GM21390 (cell line): ENCODE results near the gene ARID2.

Source experiments
- ATAC-seq: cut with Tn5 transposase; IDR thresholded peaks from one replicate; pipeline ENCODE4 v1.9.1; 2021; ENCODE audit not compliant: unreplicated experiment

ARID2 gene

GRCh38 chr12:45718306-45718705 is 11.2 kb upstream of the ARID2 start:
- ATAC-seq = no peak

DNA sequence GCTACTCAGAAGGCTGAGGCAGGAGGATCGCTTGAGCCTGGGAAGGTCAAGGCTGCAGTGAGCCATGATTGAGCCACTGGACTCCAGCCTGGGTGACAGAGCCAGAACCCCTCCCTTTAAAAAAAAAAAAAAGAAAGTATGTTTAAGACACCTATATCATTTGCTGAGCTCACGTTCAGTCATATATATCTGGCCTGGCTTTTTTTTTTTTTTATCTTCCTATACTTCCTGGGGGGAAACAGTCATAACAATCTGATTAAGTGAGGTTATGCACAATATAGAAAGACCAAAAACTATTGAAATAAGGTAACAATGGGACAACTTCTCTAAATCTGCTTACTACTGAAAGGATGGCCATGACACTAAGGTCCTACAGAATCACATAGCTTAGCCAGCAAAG is 9.4 kb upstream of the ARID2 start:
- no peak for ATAC-seq

GRCh38 chr12:45721369-45721768 is 8.1 kb upstream of the ARID2 start:
- no peak for ATAC-seq

DNA sequence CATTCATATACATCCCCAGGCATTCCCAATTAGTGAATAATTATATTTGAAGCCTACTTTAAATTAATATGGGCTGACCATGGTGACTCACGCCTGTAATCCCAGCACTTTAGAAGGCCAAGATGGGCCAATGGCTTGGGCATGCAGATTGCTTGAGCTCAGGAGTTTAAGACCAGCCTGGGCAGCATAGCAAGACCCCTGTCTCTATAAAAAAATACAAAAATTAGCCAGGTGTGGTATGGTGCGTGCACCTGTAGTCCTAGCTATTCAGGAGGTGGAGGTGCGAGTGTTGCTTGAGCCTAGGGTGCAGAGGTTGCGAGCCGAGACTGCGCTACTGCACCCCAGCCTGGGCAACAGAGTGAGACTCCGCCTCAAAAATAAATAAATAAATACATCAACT is 7.6 kb upstream of the ARID2 start:
- no peak for ATAC-seq

DNA sequence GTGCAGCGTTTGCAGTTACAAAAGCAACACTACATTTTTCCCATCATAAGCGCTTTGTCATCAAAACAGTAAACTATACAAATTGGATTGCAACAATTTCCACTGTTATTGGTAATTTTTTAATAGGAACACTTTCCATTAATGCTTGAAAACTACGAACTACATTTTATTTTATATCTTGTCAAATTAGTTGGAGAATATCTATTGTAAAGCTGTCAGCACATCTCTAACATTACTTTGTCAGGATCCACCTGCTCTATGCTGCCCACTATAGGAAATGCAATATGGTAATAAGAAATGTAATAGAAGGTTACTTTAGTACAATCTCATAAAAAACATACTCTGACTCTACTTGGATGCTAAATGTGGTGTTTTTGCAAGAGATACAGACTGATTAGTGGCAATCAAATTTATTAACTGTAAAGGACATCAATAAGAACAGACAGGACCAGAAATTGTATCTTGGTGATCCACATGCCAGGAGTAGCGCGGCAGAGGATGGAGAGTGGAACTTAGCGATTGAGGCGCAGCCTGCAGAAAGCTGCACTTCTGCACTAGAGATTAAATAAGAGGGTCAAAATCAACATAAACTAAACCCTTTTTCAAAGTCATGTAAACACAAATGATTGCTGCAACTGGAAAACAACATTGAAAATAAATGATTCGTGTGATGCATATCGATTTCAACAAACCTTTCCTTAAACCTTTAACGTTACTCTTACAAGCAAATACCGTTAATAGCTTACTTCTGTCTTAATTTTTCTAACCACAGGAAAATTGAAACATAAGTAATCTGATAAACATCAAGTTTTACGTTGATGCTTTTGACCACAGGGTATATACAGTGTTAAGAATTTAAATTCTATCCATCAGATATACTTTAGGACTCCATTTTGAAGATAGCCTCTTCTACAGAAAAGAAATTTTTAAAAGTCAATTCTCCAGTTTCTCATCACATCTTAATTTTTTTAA is 3.6 kb upstream of the ARID2 start:
- no peak for ATAC-seq

- ATAC-seq = no peak
Observed at GRCh38 chr12:45726603-45727300, 2.8 kb upstream of the ARID2 start.

- peak; percentile 52 for ATAC-seq
Observed at GRCh38 chr12:45727301-45727979, 2.1 kb upstream of the ARID2 start.

DNA sequence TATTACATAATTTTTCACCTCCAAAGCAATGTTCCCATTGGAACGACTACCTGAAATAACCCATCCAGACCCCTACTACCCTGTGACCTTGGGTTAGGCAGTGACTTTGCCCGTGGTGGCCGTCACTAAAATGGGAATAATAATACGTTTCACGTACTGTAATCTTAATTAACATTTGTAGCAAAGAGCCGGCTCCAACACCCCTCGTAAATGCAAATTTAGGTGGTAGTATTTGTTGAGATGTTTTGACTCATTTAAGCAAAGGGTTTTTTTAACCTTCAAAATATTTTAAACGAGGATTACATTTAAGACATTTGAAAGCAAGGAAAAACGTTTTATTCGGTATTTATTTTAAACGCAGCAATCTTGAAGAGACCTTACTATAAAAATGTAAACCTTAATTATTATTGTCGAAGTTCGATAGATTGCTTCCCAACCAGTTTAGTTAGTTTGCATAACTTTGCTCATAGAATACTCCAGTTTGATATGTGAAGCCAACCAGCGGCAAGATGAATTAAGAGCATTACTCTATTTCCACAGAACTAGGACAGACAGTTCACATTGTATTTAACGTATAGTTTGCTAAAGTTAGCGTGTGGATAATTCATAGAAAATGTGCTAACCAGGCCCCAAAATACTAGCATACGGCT is 1.4 kb upstream of the ARID2 start:
- peak; percentile 0 for ATAC-seq

DNA sequence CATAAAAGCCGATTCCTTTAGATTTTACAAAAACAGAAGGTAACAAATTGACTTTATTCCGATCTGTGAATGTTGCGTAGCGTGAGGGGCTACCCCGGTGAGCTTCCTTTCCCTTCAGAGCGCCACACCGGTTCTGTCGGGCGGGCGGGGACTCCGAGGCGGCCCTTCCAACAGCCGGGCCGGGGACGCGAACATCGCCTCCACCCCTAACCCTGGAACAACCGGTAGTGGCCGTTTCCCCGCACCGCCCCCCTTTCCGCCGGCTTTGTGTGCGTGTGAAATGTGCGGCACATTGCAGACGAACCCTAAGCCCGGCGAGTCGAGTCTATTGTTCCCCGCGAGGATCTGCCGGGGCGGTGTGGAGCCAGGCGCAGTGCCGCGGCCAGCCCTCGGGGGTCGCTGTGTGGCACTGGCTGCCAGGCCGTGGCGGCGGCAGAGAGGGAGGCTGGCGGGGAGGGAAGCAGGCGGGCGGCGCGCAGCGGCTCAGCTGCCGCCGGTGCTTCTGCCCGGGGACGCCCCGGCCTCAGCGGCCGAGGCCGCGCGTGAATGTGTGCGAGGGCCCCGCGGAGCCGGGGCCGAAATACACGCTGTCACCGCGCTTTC is 775 bp upstream of the ARID2 start:
- peak; percentile 53 for ATAC-seq

- no peak for ATAC-seq
Observed at GRCh38 chr12:45730084-45730347, 510 bp downstream of the ARID2 start.

GRCh38 chr12:45730348-45731189 is 1.1 kb downstream of the ARID2 start:
- no peak for ATAC-seq

GRCh38 chr12:45731190-45731775 is 1.8 kb downstream of the ARID2 start:
- ATAC-seq = no peak

DNA sequence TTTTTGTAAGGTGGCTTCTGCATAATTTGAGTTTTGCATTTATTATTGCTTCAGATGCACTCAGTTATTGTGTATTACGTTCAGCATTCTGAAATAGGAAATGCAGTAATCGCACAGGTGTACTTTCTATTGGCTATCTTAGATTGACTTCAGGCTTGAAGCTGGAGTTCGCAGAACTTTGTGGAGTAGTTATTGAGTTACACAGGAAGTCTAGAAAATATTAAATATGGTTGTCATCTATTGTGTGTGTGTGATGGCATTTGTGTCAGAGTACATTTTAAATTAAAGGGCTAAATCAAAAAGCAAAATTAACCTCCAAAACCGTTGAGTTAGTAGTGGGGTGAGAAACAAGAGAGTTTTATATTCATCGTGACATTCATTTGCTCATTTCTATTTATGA is 2.7 kb downstream of the ARID2 start:
- ATAC-seq = no peak

DNA sequence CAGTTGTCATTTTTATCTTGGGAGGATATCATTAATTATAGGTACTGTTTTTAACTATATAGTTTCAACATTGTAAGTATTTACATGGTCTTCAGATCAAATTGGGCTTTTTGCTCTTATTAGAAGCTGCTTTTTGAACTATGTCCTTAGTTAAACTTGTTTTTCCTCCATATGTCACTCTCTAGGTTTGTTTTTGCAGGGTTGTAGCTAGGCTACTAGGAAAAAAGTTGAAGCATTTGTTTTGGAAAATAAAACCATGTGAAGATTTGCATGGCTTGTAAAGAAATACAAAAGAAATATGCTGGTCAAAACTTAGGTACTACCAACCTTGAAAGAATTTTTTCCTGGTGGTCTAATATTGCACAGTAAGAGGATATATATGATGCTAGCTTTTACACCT is 3.4 kb downstream of the ARID2 start:
- ATAC-seq = no peak

DNA sequence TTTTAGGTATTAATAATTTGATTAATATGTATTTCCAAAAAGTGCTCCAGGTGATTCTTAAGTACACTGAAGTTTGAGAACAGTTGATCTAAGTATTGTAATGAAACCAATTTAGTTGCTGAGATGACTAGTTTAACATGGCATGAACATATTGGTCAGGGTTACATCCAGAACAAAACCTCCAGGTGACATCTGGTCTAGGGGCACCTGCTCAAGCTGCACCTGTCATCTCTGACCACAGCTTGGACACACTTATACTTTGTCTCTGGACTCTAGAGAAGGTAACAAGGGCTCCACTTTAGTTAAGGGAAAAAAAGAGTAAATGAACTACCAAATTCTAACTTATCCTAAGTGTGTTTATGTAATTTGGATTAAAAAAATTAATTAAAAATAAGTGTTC is 8.1 kb downstream of the ARID2 start:
- ATAC-seq = no peak

- ATAC-seq = no peak
Observed at GRCh38 chr12:45742590-45742989, 13.1 kb downstream of the ARID2 start.

GRCh38 chr12:45743247-45743646 is 13.7 kb downstream of the ARID2 start:
- no peak for ATAC-seq

DNA sequence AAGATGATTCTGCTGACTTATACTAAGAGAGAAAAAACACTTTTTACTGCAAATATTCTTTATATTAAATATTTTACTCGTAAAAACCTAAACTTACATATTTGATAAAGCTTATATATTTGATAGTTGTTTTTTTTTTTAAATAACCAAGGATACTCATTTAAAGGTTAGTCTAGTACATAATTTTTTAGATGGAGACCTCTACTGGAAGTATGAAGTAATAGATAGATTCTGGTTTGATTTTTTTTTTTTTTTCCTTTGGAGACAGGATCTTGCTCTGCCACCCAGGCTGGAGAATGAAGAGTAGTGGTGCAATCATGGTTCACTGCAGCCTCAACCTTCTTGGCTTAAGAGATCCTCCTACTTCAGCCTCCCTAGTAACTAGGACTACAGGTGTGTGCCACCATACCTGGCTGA is 16.4 kb downstream of the ARID2 start:
- no peak for ATAC-seq

DNA sequence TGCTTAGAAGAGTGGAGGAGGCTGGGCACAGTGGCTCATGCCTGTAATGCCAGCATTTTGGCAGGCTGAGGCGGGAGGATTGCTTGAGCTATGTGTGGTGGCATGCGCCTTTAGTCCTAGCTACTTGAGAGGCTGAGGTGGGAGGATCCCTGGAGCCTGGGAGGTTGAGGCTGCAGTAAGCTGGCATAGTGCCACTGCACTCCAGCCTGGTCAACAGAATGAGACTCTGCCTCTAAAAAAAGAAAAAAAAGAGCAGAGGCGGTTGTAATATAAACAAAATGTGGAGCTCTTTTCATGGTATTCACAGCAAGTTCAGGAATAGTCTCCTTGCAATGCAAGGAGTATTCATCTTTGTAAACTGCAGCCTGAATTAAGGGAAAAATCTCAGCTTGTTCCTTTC is 27.2 kb downstream of the ARID2 start:
- no peak for ATAC-seq

DNA sequence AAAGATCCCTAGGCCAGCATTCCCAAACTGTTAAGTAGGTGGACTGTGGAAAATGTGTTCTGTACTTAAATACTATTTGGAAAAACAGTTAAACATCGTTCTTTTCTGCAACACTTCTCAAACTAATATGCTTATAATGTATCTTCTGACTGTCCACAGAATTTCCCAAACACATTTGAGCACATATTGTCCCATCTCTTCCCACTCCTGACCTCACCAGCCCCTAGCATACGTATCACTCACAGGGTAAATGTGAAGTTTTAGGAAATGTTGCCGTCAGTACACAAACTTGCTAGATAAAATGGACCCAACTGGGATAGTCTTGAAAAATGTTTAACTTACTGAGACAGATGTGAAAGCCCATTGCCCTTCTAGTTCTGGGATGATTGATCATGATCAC is 27.7 kb downstream of the ARID2 start:
- no peak for ATAC-seq
